ENCODE measurements around the gene CCDC183.
"Not testable (repeated sequence)": the region's sequence is repeated elsewhere in the genome, so short reads cannot be mapped to it uniquely, and the experiment has no call there.

CCDC183 gene

DNA sequence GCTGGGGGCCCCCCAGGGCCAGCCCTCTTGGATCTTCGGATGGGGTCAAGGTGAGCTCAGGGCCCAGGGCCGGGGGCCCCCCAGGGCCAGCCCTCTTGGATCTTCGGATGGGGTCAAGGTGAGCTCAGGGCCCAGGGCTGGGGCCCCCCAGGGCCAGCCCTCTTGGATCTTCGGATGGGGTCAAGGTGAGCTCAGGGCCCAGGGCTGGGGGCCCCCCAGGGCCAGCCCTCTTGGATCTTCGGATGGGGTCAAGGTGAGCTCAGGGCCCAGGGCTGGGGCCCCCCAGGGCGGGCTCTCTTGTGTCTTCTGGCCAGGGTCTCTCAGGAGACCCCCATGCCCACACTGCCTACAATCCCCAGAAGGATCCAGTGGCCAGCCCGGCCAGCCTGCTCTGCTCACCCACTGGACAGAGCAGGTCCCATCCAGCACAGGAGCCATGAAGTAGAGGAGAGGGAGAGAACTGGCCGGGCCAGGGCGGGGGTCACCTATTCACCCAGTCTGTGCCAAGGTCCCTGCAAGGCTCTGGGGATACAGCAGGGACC is 6.9 kb downstream of the CCDC183 start:
- DNase-seq: not testable (repeated sequence)

DNA sequence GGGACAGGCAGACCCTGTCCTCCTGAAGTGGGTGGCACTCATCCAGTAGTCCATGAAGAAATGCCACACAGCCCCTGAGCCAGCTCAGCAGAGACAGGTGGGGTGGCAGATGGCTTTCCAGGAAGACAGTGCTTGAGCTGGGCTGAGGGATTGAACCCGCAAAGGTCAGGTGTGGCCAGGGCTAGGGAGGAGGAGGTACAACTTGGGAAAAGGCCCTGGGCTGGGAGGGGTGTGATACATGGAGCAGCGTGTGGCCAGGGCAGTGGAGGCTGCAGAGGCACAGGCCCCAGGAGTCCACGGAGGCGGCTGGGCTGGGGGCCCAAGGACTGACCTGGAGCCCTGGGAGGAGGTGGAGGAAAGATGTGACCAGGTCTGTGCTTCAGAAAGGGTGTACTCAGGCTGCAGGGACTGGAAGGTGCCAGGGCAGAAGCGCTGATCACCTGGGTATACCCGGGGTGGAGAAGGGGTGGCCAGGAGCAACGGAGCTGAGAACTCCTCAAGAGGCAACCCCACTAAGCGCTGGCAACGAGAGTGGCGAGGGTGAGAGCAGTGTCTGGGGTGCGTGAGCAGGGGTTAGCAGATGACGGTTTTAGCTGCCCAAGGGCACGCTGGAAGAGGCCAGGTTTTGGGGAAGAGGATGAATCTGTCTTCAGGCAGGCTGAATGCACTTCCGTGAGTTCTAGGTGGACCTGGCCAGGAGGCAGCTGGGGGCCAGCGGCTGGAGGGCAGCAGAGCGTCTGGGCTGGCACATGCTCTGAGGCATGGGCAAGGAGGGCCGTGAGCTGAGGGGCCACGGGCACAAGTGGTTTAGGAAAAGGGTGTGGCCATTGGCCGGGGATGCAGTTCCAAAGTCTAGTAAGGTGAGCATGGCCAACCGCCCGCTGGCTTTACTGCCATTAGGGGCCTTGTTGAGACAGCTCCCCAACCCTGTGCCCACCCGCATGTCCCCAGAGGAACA is 7.7 kb downstream of the CCDC183 start:
- DNase-seq: no peak

DNA sequence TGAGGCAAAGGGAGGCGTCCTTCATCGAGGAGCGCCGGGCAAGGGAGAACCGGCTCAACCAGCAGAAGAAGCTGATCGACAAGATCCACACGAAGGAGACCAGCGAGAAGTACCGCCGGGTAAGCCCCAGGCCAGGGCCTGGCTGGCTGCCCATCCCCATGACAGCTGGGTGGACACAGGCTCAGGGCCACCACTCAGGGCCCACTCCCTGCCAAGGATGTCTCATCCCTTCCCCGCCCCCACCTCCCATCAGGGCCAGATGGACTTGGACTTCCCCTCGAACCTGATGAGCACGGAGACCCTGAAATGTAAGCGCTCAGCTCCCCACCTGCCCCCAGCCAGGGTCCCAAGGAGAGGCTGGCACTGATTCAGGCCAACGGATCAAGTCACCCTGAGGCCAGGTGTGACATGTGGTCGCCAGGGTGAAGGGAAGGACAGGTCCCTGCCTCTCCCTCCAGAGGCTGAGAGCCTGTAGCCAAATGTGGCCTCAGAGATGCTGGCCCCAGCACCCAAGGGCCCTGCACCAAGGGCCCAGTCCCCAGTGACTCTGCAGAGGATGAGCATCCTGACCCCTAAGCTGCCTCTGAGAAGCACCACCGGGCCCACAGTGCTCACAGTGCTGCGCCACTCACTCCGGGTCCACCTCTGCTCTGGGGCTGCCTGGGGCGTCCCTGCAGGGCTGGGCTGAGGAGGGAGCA is 8.5 kb downstream of the CCDC183 start:
- no peak for DNase-seq

DNA sequence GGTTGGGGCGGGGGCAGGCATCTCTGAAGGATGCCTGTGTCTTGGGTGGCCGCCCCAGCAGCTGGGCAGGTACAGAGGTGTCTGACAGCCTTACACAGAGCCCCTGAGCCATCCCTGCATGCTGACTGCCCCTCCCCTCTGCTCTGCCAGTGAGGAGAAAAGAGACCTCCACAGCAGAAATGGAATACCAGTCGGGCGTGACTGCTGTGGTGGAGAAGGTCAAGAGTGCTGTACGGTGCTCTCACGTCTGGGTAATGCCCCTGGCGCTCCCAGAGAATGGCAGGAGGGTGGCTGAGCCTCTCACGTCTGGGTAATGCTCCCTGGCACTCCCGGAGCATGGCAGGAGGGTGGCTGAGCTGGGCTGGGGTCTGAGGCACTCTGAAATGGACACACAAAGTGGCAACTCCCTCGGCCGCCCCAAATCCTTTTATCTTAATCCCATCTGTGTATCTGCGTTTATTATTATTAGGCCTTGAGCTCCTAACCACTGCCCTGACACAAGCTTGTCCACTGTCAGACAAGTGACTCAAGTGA is 9.1 kb downstream of the CCDC183 start:
- no peak for DNase-seq

DNA sequence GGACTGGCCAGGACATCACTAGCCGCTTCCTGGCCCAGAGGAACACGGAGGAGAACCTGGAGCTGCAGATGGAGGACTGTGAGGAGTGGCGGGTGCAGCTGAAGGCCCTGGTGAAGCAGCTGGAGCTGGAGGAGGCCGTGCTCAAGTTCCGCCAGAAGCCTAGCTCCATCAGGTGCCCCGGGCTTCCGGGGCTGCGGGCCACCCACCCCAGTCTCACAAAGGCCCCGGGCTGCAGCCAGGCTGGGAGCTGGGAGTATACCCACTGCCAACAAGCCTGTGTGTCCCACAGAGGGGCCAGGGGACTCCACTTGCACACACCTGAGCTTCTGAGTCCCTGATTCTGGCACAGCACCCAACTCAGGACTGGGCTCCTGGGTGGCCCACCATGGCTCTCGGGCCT is 9.9 kb downstream of the CCDC183 start:
- no peak for DNase-seq

DNA sequence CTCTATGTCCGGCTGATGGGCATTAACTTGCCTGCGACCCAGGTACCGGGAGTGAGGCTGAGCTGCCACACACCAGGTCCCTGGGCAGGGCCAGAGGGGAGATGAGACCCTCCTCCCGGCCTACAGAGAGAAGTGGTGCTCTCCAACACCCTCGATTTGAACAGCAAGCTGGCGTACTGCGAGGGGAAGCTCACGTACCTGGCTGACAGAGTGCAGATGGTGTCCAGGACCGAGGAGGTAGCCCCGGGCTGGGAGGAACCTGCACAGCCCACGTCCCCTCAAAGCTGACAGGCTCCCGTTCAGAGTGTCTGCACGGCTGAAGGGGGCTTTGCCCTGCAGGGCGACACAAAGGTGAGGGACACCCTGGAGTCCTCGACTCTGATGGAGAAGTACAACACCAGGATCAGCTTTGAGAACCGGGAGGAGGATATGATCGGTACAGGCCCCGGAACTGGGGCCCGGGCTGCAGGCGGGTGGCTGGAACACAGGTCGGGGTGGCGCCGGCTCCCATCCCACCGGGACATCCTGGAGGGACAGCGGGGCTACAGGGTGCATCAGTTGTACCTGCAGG is 10.6 kb downstream of the CCDC183 start:
- no peak for DNase-seq

DNA sequence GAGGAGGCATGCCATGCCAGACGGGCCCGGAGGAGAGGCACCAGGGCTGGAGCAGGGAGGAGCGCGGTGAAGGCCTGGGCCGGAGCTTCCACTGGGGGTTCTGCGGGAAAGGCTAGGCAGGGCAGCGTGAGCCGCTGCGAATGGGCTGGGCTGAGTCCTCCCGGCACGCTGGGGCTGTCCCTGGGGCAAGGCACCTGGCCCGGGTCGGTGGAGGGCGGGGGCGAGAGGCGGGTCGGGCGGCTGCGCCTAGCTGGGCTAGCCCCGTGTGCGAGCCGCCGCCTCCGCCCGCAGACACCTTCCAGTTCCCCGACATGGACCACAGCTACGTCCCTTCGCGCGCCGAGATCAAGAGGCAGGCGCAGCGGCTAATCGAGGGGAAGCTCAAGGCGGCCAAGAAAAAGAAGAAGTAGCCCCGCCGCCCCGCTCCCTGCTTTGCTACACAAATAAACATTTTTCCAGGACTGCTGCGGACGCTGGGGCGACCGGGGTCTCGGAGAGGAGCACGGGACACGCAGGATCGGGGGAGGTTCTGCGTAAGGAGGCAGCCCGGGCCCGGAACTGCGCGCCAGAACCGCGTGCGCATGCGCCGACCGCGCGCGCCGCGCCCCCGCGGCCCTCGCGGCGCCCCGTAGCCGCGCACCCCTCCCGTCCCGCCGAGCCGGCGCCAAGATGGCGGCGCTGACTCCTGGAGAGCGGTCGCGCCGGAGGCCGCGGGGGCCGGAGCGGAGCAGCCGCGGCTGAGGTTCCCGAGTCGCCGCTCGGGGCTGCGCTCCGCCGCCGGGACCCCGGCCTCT is 11.3 kb downstream of the CCDC183 start, which contains the start of gene RABL6:
TSS of gene RABL6 (plus strand) at position 668 of the 794 bp plus-strand sequence. CDS start 249 bp downstream, outside the sequence.
- peak; percentile 67 to 85 (median 73) for DNase-seq

DNA sequence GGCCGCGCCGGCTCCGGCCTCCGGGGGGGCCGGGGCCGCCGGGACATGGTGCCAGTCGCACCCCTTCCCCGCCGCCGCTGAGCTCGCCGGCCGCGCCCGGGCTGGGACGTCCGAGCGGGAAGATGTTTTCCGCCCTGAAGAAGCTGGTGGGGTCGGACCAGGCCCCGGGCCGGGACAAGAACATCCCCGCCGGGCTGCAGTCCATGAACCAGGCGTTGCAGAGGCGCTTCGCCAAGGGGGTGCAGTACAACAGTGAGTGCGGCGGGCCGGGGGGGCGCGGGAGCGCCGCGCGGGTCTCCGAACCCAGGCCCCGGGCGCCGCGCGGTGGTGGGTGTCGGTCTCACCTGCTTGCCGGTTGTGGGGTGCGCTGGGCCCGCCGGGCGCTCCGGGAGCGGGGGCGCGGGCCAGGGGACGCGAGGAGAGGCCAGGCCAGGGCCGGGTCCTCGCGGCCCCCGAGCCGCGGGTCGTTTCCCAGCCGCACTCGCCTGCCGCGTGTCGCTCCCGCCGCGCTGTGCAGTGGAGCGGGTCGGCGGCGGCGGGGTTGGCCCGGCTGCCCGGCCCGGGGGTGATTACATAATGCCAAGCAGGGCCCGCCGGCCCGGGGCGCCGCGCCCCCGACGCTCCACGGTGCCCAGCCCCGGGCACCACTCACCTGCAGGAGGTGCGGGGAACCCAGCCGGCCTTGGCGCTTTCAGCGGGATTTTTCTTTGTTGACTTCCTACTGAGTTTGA is 12.1 kb downstream of the CCDC183 start:
- DNase-seq: peak in 2 of 5 donors; percentile 37 to 47

DNA sequence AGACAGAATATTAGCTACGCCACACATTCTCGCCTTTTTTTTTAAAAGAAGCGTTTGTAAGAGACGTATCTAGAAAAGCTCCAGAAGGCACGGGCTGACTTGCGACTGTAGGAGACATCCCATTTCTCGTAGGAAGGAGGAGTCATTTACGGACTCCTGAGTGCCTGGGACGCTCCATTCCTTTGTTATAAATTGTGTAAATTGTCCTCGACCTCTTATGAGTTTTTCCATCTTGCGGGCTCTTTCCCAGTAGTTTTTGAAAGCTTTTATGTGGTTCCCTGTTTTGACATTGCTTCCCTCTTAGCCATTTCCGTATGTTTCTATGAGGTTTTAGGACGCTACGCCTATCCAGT is 12.6 kb downstream of the CCDC183 start:
- no peak for DNase-seq

DNA sequence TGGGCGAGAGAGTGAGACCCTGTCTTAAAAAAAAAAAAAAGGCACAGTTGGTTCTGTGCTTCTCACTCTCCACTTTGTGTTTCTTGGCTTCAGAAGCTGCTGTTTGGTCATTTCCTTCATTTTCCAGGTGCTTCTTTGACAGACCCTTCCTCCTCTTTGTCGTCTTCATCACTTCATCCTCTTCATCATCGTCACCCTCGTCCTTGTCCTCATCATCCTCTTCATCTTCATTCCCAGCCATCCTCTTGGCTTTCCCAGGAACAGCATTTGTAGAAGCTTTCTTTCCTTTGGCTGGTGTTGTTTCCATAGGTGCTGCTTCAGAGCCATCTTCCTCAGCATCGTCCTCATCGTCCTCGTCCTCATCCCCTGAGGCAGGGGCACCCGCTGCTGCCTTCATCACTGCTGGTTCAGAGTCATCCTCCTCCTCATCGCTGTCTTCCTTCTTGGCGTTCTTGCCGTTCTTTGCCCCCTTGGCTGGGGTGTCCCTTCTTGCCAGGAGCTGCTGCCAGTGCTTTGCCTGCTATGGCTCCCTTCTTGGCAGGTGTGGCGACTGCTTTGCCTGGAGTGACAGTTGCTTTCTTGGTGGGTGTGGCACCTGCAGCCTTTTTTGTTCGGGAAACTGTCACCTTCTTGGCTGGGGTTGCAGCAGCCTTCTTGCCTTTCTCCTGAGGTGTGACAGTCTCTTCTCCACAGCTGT is 18.7 kb downstream of the CCDC183 start:
- DNase-seq: no peak

DNA sequence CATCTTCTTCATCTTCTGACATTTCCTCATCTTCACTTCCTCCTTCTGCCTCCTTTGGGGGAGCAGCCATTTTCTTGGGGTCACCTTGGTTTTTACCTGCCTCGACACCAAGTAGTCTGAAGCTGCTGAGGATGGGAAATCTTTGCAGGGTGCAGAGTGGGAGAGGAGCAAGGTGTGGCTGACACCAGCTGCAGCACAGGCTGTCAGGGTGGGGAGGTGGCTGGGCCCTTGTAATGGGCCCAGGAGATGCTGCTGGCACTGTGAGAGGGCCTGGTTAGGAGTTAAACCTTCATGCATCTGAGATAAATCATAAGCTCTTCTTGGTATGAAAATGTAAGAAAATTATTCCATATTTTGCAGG is 19.3 kb downstream of the CCDC183 start:
- no peak for DNase-seq

DNA sequence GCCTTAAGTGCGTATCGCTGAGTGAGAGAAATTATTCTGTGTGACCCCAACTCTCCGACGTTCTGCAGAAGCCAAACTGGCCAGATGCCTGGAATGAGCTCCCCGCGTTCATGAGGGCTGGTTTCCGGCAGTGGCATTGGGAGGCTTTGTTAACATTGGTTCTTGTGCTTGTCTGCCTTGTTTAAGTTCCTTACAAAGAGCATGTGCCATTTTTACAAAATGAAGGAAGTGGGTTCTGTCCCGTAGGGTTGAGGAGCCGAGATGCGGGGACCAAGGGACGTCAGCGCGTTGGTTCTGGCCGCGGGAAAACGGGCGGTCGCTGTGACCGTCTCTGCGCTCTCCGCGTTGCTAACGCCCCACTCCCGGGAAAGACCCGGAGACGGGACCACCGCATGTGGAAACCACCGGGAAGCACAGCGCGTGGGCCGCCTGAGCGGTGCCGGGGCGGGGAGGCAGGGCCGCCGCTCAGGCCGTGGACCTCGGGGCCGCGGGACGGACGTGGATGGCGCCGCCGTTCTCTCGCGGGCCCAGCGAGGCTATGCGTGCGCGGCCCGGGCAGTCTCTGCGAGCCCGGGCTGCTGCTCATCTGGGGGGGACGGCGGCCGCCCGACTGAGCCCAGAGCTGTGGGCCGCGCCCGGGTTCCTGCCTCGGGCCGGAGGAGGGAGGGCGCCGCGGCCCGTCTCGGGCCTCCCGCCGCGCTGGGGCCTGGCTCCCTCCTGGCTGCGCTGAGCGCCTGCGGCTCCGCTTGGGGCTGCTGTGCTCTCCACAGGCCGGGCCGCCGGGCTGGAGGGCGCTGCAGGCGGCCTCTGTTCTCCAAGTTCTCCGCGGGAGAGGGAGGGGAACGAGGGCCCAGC is 25.1 kb downstream of the CCDC183 start:
- DNase-seq: no peak

DNA sequence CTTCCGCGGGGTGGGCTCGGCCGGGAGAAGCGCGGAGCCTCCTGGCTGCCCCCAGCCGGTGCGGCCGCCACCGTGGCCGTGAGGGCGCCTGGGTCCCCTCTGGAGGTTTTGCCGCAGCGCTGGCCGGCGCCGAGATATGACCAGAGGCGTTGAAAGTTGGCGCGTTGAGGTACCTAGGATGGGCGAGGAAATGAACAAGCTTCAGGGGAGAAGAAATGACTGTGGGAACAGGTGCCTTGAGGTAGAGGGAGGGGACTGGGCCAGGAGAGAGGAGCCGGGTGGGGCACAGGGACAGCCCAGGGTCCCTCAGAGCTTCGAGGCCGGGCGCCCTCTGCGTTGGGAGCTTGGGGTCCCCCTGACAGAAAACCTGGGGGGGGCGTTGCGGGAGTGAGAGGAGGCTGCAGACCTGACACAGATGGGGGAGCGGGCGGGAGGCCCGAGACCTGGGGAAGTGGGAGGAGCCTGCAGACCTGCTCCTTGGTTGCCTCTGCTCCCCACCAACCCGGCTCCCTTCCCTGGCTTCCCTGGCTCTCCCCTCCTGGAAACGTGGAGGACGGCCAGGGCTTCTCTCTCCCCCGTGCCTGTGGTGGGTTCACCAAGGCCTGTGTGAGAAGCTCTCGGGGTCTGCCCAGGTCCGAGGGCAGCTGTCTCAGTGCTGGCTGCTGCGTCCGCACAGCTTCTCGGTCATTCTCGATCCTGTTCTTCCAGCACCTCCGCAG is 25.8 kb downstream of the CCDC183 start:
- DNase-seq: no peak

DNA sequence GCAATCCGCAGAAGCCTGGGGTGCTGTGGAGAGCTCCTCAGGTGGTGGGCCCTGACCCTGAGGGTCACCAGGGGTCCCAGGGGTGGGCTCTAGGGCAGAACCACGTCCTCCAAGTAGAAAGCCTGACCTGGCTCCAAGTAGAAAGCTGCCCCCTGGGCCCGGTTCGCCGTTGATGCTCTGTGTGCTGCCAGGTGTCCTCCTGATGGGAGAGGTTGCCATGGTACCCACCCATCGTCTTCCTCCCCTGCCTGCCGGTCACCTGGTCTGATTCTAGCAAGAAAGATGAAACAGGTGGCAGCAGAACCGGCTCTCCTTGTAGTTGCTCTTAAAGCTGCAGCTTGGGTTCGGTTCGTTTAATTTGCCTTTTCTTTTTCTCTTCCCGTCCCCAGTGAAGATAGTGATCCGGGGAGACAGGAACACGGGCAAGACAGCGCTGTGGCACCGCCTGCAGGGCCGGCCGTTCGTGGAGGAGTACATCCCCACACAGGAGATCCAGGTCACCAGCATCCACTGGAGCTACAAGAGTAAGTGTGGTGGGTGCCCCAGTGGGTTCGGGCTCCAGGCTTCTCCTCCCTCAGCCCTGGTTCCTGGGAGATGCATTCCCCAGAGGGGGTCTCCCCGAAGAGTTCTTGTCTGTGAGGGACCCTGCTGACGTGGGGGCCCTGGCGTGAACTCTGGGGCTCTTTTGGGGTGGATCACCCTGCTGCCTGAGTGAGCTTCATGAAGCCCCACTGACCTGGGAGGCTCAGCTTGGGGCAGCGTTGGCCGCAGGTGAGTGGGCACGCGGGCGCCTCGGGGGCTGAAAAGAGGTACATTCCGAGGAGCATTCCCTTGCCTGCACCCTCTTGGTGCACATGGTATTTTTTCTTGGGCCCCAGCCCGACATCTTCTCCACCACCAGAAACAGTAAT is 27.3 kb downstream of the CCDC183 start:
- DNase-seq: peak in 1 of 5 donors; percentile 4

DNA sequence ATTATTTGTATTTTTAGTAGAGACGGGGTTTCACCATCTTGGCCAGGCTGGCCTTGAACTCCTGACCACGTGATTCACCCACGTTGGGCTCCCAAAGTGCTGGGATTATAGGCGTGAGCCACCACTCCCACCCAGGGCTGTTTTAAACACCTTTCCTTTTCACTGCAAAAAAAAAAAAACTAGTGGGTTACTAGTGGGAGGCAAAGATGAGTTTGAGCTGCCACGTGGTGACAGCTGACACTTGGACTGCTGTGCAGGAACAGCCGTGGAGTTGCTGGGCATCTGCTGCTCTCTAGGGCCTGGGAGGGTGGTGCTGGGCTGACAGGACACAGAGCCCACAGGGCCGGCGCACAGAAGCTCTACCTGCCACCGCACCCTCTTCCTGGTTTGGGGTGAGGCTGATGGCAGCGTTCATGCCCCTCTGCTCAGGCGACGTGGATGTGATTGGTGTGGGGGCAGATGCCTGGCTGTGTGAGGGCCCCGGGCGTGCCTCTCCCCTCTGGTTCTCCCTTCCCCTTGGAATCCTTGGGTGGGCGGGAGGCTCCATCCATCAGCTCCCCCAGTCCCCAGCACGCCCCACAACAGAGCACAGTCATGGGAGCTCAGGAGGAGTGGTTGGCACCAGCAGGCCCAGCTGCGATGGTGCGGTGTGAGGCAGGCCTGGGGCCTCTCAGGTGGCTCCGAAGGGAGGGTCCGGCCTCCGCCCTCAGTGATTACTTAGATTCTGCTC is 28.5 kb downstream of the CCDC183 start:
- DNase-seq: peak in 1 of 5 donors; percentile 2

DNA sequence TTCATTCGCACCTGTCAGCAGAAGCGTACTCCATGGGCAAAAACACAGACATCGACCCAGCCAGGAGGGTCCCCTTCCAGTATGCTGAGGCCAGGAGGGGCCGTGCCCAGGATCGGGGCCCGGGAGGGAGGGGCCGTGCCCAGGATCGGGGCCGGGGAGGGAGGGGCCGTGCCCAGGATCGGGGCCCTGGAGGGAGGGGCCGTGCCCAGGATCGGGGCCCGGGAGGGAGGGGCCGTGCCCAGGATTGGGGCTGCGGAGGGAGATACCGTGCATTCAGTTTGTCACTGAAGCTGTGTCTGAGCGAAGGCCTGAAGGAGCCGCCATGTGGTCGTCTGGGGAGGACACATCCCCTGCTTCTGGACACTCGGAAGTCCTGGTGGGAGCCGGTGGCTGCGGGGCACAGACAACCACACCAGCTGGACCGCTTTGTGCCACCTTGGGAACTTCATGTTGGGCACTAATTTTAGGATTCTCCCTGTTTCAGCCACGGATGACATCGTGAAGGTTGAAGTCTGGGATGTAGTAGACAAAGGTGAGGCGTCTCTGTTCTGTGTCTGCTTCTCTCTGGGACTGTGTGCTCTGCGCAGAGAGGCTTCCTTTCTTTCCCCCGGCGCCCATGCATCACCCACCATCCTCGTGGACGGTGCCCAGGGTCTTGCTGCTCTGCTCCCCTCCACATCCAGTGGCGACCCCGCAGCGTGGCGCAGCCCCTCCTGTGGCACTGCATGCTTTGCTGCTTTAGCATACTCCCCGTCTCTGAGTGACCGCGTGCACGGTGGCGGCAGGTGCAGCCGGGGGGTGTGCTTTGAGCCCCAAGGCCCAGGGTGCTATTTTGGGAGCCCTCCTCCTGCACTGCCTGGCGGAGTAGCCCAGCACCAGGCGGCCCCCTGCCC is 29.4 kb downstream of the CCDC183 start:
- no peak for DNase-seq

All from T-helper 1 cell (primary cell).